Stimulated activated CD4-positive, alpha-beta T cell treated with anti-CD3 and anti-CD28 coated beads, Interleukin-15, amount 100 ng/mL, for 24 hours (primary cell): ENCODE results near the gene ELL2.
A peak's percentile ranks its signal among the peaks of the same experiment; 100 is the strongest.

Experiments
- DNase-seq: peaks from one replicate; pipeline ENCODE4 v3.0.0-alpha.2; 2020

ELL2 gene

DNA sequence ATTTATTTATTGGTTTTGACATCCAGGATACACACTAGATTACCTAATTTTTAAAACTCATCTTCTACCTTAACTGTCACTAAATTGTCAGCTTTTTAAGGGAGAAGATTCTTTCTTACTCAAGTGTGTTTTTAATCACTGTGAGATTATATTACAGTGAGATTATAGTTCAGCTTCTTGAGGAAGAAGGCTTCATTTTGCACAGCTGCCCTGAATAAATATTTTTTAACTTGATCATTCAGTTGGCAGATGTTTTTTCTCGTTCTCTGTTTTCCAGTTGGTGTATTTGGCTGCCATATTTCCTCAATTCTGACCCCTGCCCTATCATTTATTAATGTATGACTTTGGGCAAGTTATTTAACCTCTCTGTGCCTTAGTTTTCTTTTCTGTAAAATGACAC is 15.0 kb upstream of the ELL2 start:
- no peak for DNase-seq

GRCh38 chr5:95975703-95976102 is 14.1 kb upstream of the ELL2 start:
- no peak for DNase-seq

DNA sequence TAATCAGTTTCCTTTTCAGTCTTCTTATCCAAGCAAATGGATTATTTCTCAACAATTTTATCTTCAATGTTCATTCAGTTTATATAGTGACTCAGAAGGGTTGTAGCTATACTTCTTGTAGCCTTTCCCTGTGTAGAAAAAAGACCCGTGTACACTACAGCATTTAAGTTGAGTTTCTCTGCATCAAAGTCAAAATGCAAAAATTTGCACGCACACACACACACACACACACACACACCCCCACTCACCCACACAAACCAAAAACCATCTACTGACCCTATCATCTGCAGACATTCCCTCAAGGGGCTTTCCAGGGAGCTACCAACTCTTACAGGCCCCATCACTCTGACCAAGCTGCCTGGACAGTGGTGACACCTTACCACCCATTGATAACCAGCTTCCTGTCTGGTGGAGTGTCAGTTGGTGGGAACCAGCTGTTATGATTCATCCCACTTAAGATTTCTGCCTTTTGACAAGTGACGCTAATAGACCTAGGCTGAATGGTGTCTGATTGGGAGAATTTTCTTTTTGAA is 12.2 kb upstream of the ELL2 start:
- DNase-seq = peak; percentile 7

DNA sequence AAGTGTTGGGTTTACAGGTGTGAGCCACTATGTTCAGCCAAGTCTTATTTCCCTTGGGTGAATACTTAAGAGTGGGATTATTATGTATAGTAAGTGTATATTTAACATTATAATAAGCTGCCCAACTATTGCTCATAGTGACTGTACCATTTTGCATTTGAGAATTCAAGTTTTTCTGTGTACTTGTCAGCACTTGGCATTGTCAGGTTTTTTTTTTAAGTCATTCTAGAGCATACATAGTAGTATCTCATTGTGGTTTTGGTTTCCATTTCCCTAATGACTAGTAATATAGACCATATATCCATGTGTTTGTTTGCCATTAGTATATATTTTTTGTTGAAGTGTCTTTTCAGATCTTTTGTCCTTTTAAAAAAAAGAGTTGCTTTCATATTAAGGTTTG is 10.5 kb upstream of the ELL2 start:
- DNase-seq = no peak

- no peak for DNase-seq
These were observed 8.7 kb upstream of the ELL2 start for GRCh38 chr5:95970359-95970704.

- DNase-seq = no peak
These were observed 8.2 kb upstream of the ELL2 start for GRCh38 chr5:95969651-95970358.

DNA sequence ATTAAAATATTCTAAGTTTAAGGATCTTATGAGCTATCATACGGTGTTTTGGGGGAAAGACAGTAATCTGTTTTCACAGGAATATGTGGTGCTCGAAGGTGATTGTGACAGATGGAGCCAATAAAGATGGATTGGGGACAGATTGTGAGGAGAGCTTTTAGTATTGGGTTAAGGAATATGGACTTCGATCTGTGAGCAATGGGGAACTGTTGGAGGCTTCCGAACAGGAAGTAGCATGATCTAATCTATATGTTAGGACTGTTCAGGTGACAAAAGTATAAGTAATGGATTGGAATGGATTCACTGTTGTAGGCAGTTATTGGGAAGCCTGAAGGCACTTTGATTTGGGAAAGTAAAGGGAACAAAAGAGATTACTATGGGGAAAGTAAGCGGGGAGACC is 7.4 kb upstream of the ELL2 start:
- DNase-seq = no peak

- DNase-seq = no peak
These were observed 5.6 kb upstream of the ELL2 start for GRCh38 chr5:95967236-95967635.

DNA sequence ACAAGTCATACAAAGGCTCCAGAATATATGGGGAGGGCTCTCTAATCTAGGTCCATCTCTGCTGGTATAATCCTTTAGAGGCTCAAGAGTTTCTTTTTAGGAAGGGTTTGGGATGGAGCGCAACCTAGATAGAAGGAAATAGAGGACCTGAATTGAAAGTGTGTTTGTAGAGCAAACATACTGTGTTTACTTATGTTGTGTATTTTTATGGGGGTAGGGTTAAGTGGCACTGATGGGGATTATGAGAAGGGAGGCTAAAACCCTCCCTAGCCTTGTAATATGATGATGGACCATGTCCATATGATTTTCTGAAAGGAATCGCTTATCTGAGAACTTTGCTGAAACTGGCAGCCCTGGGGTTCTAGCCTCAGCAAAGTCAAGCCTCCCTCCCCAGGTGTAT is 4.4 kb upstream of the ELL2 start:
- DNase-seq = no peak

DNA sequence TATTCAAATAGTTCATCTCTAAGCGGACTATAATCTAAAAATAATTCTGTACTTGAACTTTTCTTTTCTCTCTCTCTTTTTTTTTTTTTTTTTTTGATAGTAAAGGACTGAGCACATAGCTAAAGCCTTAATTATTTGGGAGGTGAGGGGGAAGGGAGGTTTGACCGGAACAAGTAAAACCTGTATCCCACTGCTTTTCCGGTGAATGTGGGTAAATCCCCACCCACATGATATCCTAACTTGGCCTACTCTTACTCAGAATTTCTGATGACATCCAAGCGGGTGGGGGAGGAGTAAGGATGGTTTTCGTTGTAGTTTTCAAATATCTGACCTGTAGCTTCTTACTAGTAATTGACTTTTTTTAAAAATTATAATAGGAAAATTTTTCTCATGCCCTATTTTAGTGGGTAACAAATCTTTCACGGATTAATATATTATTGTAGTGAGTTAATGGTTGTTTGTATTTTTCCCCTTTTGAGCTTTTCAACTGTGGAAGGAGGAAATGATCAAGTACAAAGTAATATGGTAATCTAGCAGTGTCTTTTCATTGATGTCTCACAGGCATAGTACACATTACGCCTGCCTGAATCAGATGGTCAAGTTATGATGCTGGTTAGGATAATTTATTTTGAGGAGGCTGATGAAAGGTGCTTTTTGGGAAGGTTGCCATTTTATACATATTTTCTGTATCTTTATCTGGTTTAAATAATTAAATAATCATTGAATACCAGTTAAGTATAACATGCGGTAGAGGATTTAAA is 2.2 kb upstream of the ELL2 start:
- peak; percentile 47 for DNase-seq

DNA sequence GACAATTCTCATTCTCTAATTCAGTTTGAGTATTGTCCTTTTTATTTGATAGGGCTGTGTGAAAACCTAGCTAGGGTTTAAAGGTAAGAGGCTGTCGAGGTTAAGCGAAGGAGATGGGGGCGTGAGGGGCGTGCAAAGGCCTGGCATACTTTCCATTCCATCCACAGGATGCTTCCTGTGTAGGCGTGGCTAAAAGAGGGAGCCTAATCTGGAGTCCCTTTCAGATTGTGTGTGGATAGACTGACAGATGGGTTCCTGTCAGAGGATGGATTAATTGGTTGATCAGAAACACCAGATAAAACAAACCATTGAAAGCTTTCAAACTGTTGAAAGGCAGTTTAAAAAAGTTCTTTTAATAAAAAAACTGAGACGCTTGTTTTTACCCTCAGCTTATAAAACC is 1.1 kb upstream of the ELL2 start:
- DNase-seq = peak; percentile 30

DNA sequence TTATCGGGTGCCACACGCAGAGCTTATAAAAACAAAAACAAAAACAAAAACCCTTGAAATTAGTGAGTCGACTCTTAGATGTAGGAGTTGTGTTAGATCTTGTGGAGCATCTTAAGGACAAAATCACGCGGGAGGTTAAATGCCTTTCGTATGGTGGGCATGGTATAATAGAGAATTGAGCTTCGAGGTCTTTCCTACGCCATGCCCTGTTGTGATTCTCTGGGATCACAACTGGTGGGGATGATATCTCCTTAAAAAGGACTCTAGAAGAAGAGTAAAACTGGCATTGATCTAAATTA is 773 bp upstream of the ELL2 start:
- DNase-seq = no peak

DNA sequence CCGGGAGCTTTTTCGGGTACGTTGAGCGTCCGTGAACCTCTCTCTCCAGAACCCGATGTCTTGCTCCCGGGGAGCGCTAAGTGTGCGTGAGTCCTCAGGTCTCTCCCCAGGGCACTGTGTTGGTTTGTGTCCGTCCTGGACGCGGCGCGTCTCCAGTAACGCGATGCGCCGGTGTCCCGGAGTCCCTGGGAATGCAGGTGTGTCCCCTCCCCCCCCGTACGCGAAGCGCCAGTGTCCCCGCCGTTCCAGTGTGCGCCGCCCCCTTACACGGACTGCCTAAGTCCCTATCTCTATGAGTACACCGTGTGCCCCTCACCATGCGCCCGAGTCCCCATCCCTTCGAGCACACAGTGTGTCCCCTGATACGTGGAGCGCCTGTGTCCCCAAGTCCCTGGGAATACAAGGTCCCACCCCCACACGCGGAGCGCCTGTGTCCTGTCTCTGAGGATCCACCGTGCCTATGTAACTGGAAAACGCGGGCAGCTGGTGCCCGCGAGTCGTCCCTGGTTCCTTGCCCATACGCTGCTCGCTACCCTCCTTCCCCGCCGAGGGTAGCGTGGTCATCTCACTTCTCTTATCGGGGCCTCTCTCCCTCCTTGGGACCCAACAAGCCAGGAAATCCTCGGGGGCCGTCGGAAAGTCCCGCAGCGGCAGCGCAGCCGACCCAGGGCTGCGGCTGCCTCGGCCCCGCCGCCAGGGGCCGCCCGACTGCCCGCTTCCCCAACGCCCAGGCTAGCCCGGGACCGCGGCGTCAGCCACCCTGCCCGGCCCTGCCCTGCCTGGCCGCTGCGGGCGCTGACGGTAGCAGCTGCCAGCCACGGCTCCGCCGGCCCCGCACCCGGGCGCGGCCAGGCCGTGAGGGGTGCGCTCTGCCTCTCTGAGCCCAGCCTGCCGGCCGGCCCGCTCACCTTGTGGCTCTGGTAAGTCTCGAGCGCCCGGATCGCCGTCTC is 709 bp downstream of the ELL2 start:
- peak; percentile 85 for DNase-seq

- no peak for DNase-seq
These were observed 1.6 kb downstream of the ELL2 start for GRCh38 chr5:95959888-95960666.

- DNase-seq = no peak
These were observed 2.4 kb downstream of the ELL2 start for GRCh38 chr5:95959051-95959887.

GRCh38 chr5:95958310-95959014 is 3.2 kb downstream of the ELL2 start:
- peak; percentile 8 for DNase-seq

DNA sequence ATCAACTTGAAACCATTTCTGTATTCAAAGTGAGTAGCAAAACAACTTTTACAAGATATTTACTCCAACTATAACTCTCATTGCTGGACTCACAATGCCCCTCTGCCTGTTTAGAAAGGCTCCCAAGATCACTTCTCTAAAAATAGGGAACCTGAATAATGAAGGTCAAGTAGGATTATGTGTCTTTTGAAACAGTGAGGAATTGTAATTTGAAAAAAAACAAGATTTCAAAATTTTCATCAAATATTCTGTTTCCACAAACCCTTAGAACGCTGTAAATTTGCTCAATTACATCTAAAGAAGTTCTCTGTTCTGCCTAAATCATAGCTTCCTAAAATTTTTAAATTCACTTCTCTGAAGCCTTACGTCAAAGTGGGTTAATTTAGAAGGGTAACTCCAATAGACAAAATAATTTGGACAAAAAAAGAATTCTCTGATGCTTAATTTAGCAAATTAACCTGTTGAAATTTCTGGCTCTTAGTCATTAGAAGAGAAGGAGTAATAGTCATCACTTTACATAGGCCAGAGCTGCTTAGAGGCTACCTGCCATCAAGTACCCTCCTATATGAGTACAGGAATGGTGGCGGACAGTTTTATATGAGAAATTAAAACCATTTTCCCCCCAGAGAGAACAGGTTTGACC is 4.0 kb downstream of the ELL2 start:
- no peak for DNase-seq

- no peak for DNase-seq
These were observed 4.8 kb downstream of the ELL2 start for GRCh38 chr5:95956900-95957293.

DNA sequence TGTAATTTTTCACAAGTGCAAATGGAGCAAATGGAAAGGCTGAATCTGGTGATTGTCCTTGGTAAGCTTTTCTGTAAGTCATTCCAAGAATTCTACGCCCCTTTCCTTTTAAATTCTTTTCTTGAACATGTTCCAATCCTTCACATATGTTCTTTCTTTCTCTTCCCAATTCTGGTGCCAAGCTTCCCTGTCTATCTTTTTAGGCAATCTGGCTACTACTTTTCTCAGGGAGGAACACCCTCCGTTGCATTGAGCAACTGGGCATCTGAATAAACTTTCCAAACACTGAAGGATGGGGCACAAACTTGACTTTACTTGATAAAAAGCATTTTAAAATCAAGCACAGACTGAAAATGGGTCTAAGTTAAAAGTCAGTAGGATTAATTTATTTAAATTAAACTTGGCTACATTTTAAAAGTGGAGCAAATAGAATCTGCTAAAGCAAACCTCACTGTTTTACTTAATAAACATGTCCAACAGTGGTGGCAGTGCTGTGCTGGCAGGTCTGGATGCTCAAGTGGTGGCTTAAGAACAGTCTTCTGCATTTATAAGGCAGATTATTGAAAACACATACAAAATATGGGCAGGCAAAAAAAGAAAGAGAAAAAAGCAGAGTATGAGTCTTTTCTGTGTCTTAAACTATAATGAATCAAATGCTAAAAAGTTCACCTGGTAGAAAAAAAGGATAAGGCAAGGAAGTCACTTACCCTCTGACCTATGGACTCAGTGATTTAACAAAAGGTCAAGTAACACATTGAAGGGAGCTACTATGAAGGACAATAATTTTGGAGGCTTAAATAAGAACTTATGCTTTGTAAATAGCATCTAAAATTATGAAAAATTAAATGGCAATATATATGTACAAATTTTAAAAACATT is 5.4 kb downstream of the ELL2 start:
- no peak for DNase-seq

- DNase-seq = no peak
These were observed 6.9 kb downstream of the ELL2 start for GRCh38 chr5:95954716-95955115.
